A172 (cell line): ENCODE results near the gene GLIPR2. TPM values are rescaled to one million over a fixed set of nuclear protein-coding genes. Genes with fewer than 3 reads are reported as not detected.
A peak's percentile ranks its signal among the peaks of the same experiment; 100 is the strongest.
"Not testable (repeated sequence)": the region's sequence is repeated elsewhere in the genome, so short reads cannot be mapped to it uniquely, and the experiment has no call there.

Experiments used
- DNase-seq: peaks from one replicate; pipeline ENCODE4 v3.0.0-alpha.2; 2015; ENCODE audit warnings: low spot score
- total RNA-seq: library from RNA; depleted of rRNA; stranded (reverse); fragments of >200 nt; shearing (Covaris generic); gene quantifications from 2 replicates; pipeline ENCODE4 v1.2.3, GENCODE V29; 2014

GLIPR2 gene
- total RNA-seq, 1 experiment from 2014 or later = 17.6 TPM

DNA sequence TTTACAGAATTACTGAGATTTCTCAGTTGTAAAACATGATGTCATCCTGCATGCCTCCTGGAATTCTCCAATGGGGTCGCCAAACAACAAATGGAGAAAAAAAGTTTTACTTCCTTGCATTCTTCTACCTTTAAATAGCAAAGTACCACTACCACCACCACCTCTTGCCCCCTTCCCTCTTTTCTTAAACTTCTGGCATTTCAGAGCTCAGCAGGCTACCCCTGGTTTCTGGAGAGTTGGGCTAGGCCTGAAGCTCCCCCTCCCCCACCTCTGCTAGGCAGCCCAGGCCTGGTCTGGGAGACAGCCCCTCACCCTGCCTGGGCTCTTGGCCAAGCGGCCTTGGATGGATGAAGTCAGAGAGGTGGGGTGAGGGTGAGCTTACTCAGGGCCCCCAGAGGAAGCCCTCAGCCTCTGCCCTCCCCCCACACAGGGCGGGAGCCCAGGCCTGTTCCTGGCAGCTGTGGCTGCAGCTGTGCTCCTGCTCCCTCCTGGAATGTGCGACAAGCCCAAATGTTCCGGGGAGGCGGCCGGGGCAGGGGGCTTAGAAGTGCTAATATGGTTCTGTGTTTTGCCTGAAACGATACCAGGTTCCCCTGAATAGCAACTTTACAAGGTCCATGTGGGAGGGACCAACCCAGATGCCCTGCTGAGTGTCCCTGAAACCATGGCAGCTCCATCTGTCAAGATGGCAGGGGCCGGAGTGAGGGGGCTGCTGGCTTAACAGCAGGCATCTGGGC is 26.7 kb downstream of the GLIPR2 start:
- peak; percentile 47 for DNase-seq

DNA sequence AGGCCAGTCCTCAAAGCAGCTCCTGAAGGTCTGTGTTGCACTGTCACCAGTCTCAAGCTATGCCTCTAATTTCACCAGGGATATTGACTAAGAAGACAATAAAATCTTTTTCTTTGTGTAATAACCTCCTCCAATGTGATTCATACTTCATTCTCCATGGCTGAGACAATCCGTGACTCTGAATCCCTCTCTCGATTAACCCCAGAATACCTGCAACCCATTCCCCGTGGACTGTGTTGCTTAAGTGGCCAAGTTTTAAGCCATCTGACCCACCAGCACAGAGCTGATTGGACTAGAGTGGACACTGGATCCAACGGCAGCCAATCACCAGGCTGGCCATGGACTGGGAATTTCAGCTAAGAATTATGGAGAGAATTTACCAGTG is 27.2 kb downstream of the GLIPR2 start:
- DNase-seq = peak; percentile 18

DNA sequence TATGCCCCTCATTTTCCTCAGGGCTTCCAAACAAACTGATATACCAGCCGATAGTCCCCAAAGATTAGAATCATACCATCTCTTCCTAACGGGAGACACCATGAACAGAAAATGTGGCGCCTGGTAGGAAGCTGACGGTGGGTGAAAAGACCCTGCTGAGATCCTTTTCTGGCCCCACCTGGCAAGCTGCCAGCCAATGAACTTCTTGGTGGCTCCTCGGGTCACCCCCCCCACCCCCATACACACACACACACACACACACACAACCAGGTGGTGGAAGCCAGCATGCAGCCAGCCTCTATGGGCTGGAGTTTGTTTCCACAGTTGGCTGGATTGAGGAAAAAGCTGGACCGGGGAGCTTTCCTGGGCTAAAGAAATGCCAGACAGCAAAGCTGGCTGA is 27.8 kb downstream of the GLIPR2 start:
- DNase-seq = no peak

DNA sequence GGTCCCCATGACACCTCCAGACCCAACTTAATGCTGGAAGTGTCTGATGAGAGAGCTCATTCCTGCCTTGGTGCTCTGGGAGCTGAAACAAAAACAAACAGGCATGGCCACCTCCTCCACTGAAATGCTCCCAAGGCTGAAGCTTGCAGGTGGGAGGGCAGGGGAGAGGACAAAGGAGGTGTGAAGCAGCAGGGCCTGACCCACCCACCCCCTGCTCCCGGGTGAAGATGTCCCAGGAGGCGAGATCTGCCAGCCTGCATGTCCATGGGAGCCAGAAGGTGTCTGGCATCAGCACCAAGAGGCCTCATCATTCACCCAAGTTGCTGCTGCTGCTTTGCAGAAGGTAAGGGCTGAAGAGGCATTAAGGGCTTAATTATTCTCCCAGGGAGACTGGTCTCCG is 28.5 kb downstream of the GLIPR2 start:
- DNase-seq = no peak

DNA sequence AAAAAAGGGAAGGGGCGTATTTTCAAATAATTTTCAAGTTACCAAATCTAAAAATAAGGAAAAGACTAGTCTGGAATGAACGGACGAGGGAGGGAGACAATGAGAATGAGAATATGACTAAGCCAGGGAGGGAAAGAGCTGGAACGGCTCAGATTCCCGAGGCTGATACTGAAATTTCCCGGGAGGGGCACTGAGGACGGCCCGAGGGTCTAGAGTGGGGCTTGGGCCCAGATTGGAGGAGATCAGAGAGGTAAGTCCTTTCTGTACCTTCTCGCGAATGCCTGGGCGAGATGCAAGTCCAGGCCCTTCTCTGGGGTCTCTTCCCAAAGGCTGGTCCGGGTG is 29.3 kb downstream of the GLIPR2 start:
- peak; percentile 32 for DNase-seq

DNA sequence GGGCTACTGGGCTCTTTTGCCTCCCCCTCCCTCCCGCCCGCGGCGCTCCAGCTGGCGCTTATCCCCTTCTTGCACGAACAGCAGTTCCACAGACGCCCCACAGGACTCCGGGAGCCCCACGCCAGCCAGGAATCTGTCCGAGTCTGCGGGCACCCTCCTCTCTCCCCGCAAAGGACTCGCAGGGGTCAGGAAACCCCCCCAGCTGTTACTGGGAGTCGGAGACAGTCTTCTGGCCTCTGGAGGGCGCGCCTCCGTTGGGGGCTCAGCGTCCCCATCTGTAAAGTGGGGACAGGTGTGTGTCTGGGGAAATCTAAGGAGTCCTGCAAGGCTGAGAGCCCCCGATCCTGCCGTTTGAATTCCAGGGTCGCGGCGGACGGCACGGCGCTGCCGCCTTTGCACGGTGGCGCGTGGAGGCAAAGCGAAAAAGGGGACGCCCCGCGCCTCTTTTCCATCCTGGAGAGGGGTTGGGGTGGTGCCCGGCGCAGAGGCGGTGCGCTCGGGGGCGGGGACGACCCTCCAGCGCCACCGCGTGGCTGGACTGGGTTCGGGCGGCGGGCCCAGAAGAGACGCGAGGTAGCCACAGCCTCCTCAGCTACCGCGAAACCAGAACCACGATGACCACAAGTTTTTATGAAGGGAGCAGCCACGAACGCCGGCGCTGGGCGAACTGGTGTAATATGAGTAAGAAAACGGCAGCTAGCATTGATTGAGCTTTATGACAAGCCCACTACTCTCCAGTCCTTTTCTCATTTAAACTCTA is 29.8 kb downstream of the GLIPR2 start:
- DNase-seq = peak; percentile 80

DNA sequence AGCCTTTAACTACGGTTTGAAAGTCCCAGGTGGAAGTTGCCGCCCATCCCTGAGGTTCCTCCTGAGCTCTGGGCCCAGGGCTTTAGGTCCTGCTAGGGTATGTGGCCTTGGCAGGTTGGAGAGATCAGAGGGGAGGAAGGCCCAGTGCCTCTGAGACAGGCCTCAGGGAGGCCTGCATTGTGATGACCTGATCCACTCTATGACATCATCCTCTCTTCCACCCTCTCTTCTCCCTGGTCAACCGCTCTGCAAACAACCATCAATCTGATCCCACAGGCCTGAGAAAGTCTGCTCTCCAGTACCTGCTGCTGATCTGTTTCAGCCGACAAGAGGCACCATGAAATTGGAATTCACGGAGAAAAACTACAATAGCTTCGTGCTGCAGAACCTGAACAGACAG is 32.6 kb downstream of the GLIPR2 start, which contains the start of gene CCIN:
Gene CCIN, plus strand, starts transcription at position 223 of the 400 bp plus-strand sequence. Its CDS starts 115 bp downstream, at position 338.
- no peak for DNase-seq

DNA sequence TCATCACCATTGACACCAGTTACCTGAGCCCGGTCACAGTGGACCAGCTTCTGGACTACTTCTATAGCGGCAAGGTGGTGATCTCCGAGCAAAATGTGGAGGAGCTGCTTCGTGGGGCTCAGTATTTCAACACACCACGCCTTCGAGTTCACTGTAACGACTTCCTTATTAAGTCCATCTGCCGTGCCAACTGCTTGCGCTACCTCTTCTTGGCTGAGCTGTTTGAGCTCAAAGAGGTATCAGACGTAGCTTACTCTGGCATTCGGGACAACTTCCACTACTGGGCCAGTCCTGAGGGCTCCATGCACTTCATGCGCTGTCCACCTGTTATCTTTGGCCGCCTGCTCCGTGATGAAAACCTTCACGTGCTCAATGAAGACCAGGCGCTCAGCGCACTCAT is 33.2 kb downstream of the GLIPR2 start:
- DNase-seq = no peak

DNA sequence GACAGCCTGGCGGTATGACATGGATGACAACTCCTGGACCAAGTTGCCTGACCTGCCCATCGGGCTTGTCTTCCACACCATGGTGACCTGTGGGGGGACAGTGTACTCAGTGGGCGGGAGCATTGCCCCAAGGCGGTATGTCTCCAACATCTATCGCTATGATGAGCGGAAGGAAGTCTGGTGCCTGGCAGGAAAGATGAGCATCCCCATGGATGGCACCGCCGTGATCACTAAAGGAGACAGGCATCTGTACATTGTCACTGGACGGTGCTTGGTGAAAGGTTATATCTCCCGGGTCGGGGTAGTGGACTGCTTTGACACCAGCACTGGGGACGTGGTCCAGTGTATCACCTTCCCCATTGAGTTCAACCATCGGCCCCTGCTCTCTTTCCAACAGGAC is 34.0 kb downstream of the GLIPR2 start:
- no peak for DNase-seq

DNA sequence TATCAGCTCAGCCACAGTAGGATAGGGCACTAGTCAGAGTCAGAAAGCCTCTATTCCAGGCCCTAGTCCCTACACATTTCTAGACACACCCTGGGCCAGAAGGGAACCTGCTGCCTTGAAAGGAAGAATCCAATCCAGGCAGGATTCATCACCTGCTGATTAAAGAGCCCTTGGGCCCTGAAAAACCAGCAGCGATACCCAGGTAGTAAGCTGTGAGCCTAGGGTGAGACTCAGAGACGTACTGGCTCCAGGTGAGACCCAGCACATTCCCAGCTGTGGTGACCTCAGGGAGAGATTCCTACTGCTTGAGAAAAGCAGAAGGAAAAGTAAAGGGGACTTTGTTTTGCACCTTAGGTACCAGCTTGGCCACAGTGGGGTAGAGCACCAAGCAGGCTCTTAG is 37.3 kb downstream of the GLIPR2 start:
- DNase-seq = no peak

DNA sequence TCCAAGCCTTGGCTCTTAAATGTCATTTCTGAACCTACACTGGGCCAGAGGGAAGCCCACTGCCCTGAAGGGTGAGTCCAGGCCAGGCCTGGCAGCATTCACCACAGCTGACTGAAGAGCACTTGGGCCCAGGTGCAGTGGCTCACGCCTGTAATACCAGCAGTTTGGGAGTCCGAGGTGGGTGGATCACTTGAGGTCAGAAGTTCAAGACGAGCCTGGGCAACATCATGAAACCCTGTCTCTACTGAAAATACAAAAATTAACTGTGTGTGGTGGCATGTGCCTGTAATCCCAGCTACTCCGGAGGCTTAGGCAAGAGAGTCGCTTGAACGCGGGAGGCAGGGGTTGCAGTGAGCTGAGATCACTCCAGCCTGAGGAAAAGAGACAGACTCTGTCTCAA is 37.7 kb downstream of the GLIPR2 start:
- DNase-seq = no peak

DNA sequence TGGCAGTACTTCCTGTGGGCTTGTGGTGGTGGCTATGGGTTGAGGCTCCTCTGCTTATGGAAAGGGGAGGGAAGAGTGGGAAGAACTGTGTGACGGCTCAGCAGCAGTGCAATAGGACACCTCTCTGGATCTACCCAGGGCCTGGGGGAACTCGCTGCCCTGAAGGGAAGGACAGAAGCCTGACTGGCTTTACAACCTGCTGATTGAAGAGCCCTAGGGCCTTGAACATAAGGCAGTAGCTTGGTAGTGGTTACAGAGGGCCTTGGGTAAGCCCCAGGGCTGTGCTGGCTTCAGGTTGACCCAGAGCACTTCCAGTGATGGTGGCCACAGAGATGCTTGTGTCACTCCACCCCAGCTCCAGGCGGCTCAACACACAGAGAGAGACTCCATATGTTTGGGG is 38.2 kb downstream of the GLIPR2 start:
- no peak for DNase-seq

DNA sequence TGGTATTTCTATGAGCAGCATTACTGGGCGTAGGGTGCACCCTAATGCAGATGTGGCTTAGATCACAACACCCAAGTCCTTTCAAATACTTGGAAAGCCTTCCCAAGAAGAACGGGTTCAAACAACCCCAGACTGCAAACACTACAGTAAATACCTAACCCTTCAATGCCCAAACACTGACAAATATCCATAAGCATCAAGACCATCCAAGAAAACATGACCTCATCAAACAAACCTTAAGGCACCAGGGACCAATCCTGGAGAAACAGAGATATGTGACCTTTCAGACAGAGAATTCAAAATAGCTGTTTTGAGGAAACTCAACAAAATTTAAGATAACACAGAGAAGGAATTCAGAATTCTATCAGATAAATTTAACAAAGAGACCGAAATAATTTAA is 38.7 kb downstream of the GLIPR2 start:
- DNase-seq = not testable (repeated sequence)

DNA sequence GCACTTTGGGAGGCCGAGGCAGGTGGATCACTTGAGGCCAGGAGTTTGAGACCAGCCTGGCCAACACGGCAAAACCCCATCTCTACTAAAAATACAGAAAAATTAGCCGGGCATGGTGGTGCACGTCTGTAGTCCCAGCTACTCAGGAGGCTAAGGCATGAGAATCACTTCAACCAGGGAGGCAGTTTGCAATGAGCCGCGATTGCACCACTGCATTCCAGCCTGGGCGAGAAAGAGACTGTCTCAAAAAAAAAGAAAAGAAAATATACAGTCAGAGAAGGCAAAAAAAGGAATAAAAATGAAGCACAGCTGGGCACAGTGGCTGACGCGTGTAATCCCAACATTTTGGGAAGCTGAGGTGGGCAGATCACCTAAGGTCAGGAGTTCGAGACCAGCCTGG is 40.0 kb downstream of the GLIPR2 start:
- not testable (repeated sequence) for DNase-seq

DNA sequence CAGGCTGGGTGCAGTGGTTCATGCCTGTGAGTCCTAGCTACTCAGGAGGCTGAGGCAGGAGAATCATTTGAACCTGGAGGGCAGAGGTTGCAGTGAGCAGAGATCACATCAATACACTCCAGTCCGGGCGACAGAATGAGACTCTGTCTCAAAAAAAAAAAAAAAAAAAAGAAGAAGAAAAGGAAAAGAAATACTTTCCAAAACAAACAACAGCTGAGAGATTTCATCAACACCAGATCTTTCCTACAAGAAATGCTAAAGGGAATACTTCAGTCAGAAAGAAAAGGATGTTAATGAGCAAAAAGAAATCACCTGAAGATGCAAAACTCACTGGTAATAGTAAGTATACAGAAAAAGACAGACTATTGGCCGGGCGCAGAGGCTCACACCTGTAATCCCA is 41.0 kb downstream of the GLIPR2 start:
- no peak for DNase-seq

DNA sequence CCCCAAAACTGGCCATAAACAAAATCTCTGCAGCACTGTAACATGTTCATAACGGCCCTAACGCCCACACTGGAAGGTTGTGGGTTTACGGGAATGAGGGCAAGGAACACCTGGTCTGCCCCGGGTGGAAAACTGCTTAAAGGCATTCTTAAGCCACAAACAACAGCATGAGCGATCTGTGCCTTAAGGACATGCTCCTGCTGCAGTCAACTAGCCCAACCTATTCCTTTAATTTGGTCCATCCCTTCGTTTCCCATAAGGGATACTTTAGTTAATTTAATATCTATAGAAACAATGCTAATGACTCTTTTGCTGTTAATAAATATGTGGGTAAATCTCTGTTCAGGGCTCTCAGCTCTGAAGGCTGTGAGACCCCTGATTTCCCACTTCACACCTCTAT is 43.7 kb downstream of the GLIPR2 start:
- not testable (repeated sequence) for DNase-seq

DNA sequence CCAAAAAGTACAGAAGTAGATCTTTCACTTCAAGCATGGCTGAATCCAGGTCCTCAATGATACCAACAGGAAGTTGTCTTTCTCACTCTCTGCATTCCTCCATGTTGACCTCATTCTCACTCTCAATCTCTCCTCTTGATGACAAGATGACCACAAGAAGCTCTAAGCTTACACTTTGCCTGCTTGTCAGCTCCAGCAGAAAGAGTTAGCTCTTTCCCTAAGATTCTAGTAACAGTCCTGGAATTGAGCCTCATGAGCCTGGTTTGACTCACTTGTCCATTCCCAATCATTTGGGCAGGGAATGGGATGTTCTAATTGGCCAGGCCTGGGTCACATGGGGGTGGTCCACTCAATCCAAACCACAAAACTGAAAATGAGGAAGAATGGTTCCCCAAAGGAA is 50.9 kb downstream of the GLIPR2 start:
- DNase-seq = peak; percentile 63

DNA sequence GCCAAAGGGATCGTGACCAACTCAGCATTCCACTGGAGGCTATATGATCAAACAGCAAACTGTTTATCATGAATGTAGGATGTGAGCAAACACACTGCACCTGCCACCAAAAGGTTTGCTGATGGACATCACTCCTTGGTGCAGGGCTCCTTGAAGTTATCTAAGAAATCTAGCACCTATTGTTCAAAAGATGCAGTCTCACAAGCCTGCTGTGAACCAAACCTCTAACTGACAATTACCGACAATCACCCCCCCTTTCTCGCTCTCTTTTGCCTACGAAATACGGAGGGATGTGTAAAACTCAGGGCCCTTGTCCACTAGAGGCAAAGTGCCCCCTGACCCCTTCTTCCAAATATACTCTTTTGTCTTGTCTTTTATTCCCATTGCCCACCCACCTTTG is 51.7 kb downstream of the GLIPR2 start:
- no peak for DNase-seq

DNA sequence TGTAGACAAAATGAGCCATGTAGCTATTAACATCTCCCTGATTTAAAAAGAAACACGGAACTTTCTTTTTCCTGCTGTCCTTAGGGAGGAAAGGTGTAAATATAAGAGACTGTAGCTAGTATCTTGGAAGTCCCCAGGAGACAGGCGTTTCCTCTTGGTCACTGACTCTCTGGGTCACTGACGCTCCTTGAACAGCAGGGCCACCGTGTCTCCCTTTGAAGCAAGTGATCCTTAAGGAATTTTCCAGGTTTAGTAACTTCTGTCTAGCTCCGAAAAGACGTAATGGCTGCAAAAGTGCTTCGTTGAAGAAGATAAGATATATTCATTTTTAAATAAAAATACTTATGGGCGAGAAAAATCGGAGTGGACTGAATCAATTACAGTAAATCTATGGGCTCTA is 53.4 kb downstream of the GLIPR2 start:
- peak; percentile 24 for DNase-seq

DNA sequence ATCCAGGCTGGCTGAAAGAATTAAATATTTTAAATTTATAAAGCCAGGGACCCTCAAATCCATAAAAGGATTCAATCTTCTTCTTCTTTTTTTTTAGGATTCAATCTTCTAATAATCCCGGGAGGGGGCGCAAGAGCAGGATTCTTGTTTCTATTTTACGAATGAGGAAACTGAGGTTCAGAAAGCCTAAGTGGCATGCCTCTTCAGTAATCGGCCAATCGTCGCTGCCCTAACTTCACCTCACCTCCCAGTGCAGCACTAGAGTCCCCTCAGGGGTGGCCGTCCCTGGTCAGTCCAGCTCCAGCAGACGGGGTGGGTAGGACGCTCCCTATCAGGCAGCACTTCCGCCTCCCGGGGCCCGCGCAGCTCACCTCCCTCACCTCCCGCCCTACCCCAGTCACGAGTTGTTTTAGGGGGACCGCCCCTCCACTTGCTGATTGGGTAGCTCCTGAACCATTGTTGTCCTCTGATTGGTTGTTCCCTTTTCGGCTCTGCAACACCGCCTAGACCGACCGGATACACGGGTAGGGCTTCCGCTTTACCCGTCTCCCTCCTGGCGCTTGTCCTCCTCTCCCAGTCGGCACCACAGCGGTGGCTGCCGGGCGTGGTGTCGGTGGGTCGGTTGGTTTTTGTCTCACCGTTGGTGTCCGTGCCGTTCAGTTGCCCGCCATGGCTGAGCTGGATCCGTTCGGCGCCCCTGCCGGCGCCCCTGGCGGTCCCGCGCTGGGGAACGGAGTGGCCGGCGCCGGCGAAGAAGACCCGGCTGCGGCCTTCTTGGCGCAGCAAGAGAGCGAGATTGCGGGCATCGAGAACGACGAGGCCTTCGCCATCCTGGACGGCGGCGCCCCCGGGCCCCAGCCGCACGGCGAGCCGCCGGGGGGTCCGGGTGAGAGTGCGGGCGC is 54.1 kb downstream of the GLIPR2 start, which contains the start of gene CLTA:
Gene CLTA, plus strand, starts transcription at position 534 of the 902 bp plus-strand sequence. Its CDS starts 136 bp downstream, at position 670.
- DNase-seq = peak; percentile 99

DNA sequence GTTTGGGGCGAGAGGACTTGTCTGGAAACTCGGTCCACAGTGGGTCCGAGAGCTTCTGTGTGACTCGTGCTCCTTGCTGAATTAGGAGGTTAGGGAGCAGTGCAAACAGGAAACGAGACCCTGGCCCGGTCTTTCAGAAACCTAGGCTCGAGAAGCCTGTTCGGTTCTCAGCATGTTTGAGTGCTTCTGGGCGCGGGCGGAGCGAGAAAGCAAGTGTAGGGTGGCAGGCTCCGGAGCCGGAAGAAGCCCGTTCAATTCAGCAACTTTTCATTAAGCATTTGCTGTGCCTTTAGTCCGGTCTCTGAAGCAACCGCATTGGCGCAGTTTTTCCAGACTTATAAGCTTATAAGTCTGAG is 54.7 kb downstream of the GLIPR2 start:
- peak; percentile 23 for DNase-seq

DNA sequence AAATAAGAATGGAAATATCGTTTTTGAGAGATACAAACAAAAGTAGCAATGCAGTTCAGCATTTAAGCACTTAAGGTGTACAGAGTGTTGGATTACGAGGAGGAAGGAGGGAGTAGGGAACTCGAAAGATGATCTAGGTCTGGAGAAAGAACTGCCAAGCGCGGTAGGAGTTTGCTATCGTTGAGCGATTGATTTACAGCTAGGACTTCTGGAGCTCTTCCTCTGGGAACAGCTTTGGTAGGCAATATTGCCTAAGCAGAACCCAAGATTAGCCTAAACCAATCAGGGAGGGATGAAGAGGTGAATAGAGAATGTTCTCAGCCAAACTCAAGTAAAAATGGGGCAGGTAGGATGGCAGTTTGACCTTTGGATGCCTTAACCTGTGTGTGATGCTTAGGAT is 55.2 kb downstream of the GLIPR2 start:
- no peak for DNase-seq
